Tibial nerve (tissue), 4 donors: Measurements from ENCODE around the gene GIMAP2. TPM values are rescaled to one million over a fixed set of nuclear protein-coding genes. Genes with fewer than 3 reads are reported as not detected.

ENCODE experiments used
- DNase-seq, 2 donors: peaks; one replicate each; pipeline ENCODE4 v3.0.0-alpha.2; 2019; ENCODE audit warnings: low spot score in 2 of 2
- H3K27ac ChIP-seq, 4 donors: fragments of 200-600 bp; sonication (generic) in 3 of 4; one replicate each; pipeline ENCODE4 v1.5.1; 2017 to 2019; ENCODE audit warnings: mild to moderate bottlenecking in 1 of 4
- H3K27me3 ChIP-seq, 2 donors: fragments of 200-600 bp; sonication (generic) in 1 of 2; one replicate each; pipeline versions ENCODE4 v1.5.1 to v1.6.0; 2017 to 2019
- H3K36me3 ChIP-seq, 3 donors: fragments of 200-600 bp; sonication (generic); one replicate each; pipeline ENCODE4 v1.5.1; 2018 to 2019
- H3K4me1 ChIP-seq, 4 donors: fragments of 200-600 bp; sonication (generic) in 3 of 4; one replicate each; pipeline ENCODE4 v1.5.1; 2017 to 2019
- H3K4me3 ChIP-seq, 4 donors: fragments of 200-600 bp; sonication (generic) in 3 of 4; one replicate each; pipeline ENCODE4 v1.5.1; 2017 to 2019; ENCODE audit warnings: mild to moderate bottlenecking in 1 of 4, moderate library complexity in 1 of 4
- H3K9me3 ChIP-seq, 4 donors: fragments of 200-600 bp; sonication (generic) in 3 of 4; one replicate each; pipeline ENCODE4 v1.5.1; 2017 to 2019
- CTCF ChIP-seq, 5 experiments: fragments of 200-600 bp in 3 of 5; fragments of 450-650 bp in 2 of 5; sonication (generic) in 3 of 5; IDR thresholded peaks; one replicate each; pipeline ENCODE4 v1.5.1; 2016 to 2019; ENCODE audit warnings: antibody characterized with exemption in 5 of 5, mild to moderate bottlenecking in 3 of 5, moderate library complexity in 2 of 5
- EP300 ChIP-seq, 2 donors: sonication (generic); formaldehyde crosslinking; IDR thresholded peaks; one replicate each; pipeline ENCODE4 v1.6.1; 2017; ENCODE audit warnings: antibody characterized with exemption in 2 of 2, mild to moderate bottlenecking in 1 of 2
- POLR2A ChIP-seq, 2 donors: fragments of 450-650 bp; IDR thresholded peaks; one replicate each; pipeline ENCODE4 v1.6.1; 2017; ENCODE audit warnings: antibody characterized with exemption in 2 of 2, mild to moderate bottlenecking in 2 of 2, moderate library complexity in 2 of 2
- WGBS, 2 donors: methylation state at CpG; one replicate each; pipeline ENCODE4 v1.1.5; 2018; 5-methylcytosine and 5-hydroxymethylcytosine counted together
- total RNA-seq, 4 donors: library from RNA; depleted of rRNA; stranded (reverse); fragments of >200 nt; gene quantifications; one replicate each; pipeline ENCODE4 v1.1.0, GENCODE V29; 2016

Gene GIMAP2
- 10 to 100 TPM in 1 of 4 donors, 1 to 10 TPM in 3; 6.3 to 22.0 (median 7.8) TPM for total RNA-seq

- no peaks in the 10 kb centered on the region for H3K27me3 ChIP-seq
- peak within 1 kb of the TSS in 3 of 4 donors; percentile 65 to 81 (median 71) for H3K27ac ChIP-seq
- TF ChIP-seq POLR2A (IDR thresholded peaks at IDR 0.05) (no peak), EP300 (IDR thresholded peaks at IDR 0.05) (peak in 1 of 2 donors; percentile 25)
- H3K4me3 ChIP-seq: peak within 1 kb of the TSS; percentile 17 to 52 (median 36)
- WGBS, 2 donors: 24 to 32% methylated on average over 6 of the region's 6 CpGs
- peaks cover 0 to 2% (median 0%) of the 10 kb centered on the region in 4 donors for H3K9me3 ChIP-seq
- peaks cover 0 to 4% (median 2%) of the 10 kb centered on the region in 4 donors for H3K4me1 ChIP-seq
- peaks cover 0 to 11% (median 0%) of the 10 kb centered on the region in 3 donors for H3K36me3 ChIP-seq
- no peak for DNase-seq
Observed at GRCh38 chr7:150685219-150686029, at the start of gene GIMAP2. GIMAP2 (plus strand) TSS chr7:150685706; CDS start chr7:150687060, 1,354 bp downstream.

- Histone ChIP-seq H3K4me3 (no peak overlapping the region), H3K4me1 (no peaks in the 10 kb centered on the region), H3K27me3 (no peaks in the 10 kb centered on the region), H3K9me3 (peaks cover 0 to 10% (median 2%) of the 10 kb centered on the region in 4 donors), H3K36me3 (no peaks in the 10 kb centered on the region), H3K27ac (no peak overlapping the region)
- DNase-seq: no peak
- no peak for TF ChIP-seq POLR2A (IDR thresholded peaks at IDR 0.05)
- no peak for TF ChIP-seq EP300 (IDR thresholded peaks at IDR 0.05)
- TF ChIP-seq CTCF (IDR thresholded peaks at IDR 0.05): no peak
Observed at GRCh38 chr7:150641854-150642253, 43.7 kb upstream of the GIMAP2 start.

- Histone ChIP-seq H3K27ac (no peak overlapping the region), H3K4me1 (no peaks in the 10 kb centered on the region), H3K9me3 (peaks cover 0 to 10% (median 2%) of the 10 kb centered on the region in 4 donors), H3K27me3 (no peaks in the 10 kb centered on the region), H3K4me3 (no peak overlapping the region), H3K36me3 (no peaks in the 10 kb centered on the region)
- 78 to 88% methylated on average over 5 of the region's 5 CpGs for WGBS, 2 donors
- TF ChIP-seq POLR2A (IDR thresholded peaks at IDR 0.05) (no peak), CTCF (IDR thresholded peaks at IDR 0.05) (no peak), EP300 (IDR thresholded peaks at IDR 0.05) (no peak)
- no peak for DNase-seq
Observed at GRCh38 chr7:150642926-150643325, 42.6 kb upstream of the GIMAP2 start.

- Histone ChIP-seq H3K9me3 (no peaks in the 10 kb centered on the region), H3K4me3 (no peak overlapping the region), H3K36me3 (no peaks in the 10 kb centered on the region), H3K27me3 (no peaks in the 10 kb centered on the region), H3K27ac (no peak overlapping the region), H3K4me1 (no peaks in the 10 kb centered on the region)
- TF ChIP-seq EP300 (IDR thresholded peaks at IDR 0.05) (no peak), CTCF (IDR thresholded peaks at IDR 0.05) (no peak), POLR2A (IDR thresholded peaks at IDR 0.05) (no peak)
- WGBS, 2 donors: 76 to 88% methylated on average over 6 of the region's 6 CpGs
- DNase-seq: no peak
Observed at GRCh38 chr7:150645259-150646020, 40.1 kb upstream of the GIMAP2 start.

- H3K27ac ChIP-seq: no peak overlapping the region
- no peaks in the 10 kb centered on the region for H3K9me3 ChIP-seq
- no peaks in the 10 kb centered on the region for H3K27me3 ChIP-seq
- TF ChIP-seq EP300 (IDR thresholded peaks at IDR 0.05) (no peak), POLR2A (IDR thresholded peaks at IDR 0.05) (no peak), CTCF (IDR thresholded peaks at IDR 0.05) (no peak)
- 69 to 72% methylated on average over 3 of the region's 3 CpGs for WGBS, 2 donors
- DNase-seq: no peak
- H3K36me3 ChIP-seq: no peaks in the 10 kb centered on the region
- no peaks in the 10 kb centered on the region for H3K4me1 ChIP-seq
- H3K4me3 ChIP-seq: no peak overlapping the region
Observed at GRCh38 chr7:150648353-150649079, 37.0 kb upstream of the GIMAP2 start.
